ENCODE results near the gene APAF1. TPM values are rescaled to one million over a fixed set of nuclear protein-coding genes. Genes with fewer than 3 reads are reported as not detected.

APAF1 gene
- total and polyA plus RNA-seq, 2 of the 13 experiments (the other 11 are each of a cell fraction or from before 2014, with no cell fraction given), result 6.0 to 13.0 TPM

GRCh38 chr12:98644712-98645571 lies at the start of gene APAF1, which contains the start of gene IKBIP (continued):
- TF ChIP-seq, protein P1, sequence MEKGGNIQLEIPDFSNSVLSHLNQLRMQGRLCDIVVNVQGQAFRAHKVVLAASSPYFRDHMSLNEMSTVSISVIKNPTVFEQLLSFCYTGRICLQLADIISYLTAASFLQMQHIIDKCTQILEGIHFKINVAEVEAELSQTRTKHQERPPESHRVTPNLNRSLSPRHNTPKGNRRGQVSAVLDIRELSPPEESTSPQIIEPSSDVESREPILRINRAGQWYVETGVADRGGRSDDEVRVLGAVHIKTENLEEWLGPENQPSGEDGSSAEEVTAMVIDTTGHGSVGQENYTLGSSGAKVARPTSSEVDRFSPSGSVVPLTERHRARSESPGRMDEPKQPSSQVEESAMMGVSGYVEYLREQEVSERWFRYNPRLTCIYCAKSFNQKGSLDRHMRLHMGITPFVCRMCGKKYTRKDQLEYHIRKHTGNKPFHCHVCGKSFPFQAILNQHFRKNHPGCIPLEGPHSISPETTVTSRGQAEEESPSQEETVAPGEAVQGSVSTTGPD (CRISPR knock-in tag; IDR thresholded peaks at IDR 0.05), result peak; percentile 58; the same call in 1 of the 2 replicates
- peak; percentile 58; the same call in 1 of the 2 replicates for TF ChIP-seq TP53 (CRISPR knock-in tag; conservative IDR thresholded peaks at IDR 0.05)
- TF ChIP-seq PRDM10 (CRISPR knock-in tag; IDR thresholded peaks at IDR 0.05; ENCODE audit: low read depth), result peak; percentile 64
- TF ChIP-seq ZNF766 (CRISPR knock-in tag; IDR thresholded peaks at IDR 0.05; ENCODE audit: borderline replicate concordance), result 0 out of 2 replicates have a peak, but pooled peaks have one; percentile 39
- TF ChIP-seq IKZF5 (CRISPR knock-in tag; IDR thresholded peaks at IDR 0.05), result peak; percentile 34; the same call in 1 of the 2 replicates
- TF ChIP-seq HDAC1 (CRISPR knock-in tag; IDR thresholded peaks at IDR 0.05), result peak; percentile 86
- TF ChIP-seq ZNF597 (CRISPR knock-in tag; IDR thresholded peaks at IDR 0.05), result no peak
- TF ChIP-seq FOXA3 (CRISPR knock-in tag; IDR thresholded peaks at IDR 0.05), result peak; percentile 51
- peak; percentile 72; the same call in 1 of the 2 replicates for TF ChIP-seq FOXK1 (CRISPR knock-in tag; IDR thresholded peaks at IDR 0.05; ENCODE audit: borderline replicate concordance, low read depth)
- peak; percentile 72; the same call in 1 of the 2 replicates for TF ChIP-seq ZNF761 (CRISPR knock-in tag; conservative IDR thresholded peaks at IDR 0.05)
- TF ChIP-seq ZNF331 (CRISPR knock-in tag; IDR thresholded peaks at IDR 0.05), result 0 out of 2 replicates have a peak, but pooled peaks have one; percentile 34
- TF ChIP-seq SOX5 (CRISPR knock-in tag; IDR thresholded peaks at IDR 0.05; ENCODE audit: borderline replicate concordance), result no peak; the same call in 1 of the 2 replicates
- 0 out of 2 replicates have a peak, but pooled peaks have one; percentile 34 for TF ChIP-seq ZNF557 (CRISPR knock-in tag; IDR thresholded peaks at IDR 0.05)
- TF ChIP-seq CEBPG (CRISPR knock-in tag; IDR thresholded peaks at IDR 0.05), result peak; percentile 31; the same call in 1 of the 2 replicates
- no peak for TF ChIP-seq ZSCAN12 (CRISPR knock-in tag; IDR thresholded peaks at IDR 0.05)
- TF ChIP-seq MXD4 (CRISPR knock-in tag; IDR thresholded peaks at IDR 0.05), result peak; percentile 91; the same call in 1 of the 2 replicates
- TF ChIP-seq ZNF335 (CRISPR knock-in tag; IDR thresholded peaks at IDR 0.05), result 0 out of 2 replicates have a peak, but pooled peaks have one; percentile 23
- TF ChIP-seq RBFOX2 (IDR thresholded peaks at IDR 0.05; ENCODE audit: low read depth, low read length), result peak; percentile 69
- TF ChIP-seq ASH2L (IDR thresholded peaks at IDR 0.05; ENCODE audit: insufficient read length, low read depth, low read length), result peak; percentile 49
